Renal cortex interstitium (tissue), 11 donors: Measurements from ENCODE around the gene ZNF578. TPM values are rescaled to one million over a fixed set of nuclear protein-coding genes. Genes with fewer than 3 reads are reported as not detected.
"Not testable (repeated sequence)": the region's sequence is repeated elsewhere in the genome, so short reads cannot be mapped to it uniquely, and the experiment has no call there.

ENCODE experiments used
- DNase-seq, 11 donors: peaks; one replicate each; pipeline ENCODE4 v3.0.0-alpha.2; 2013; ENCODE audit warnings: low read depth in 9 of 11, low spot score in 4 of 11; ENCODE audit errors: extremely low read depth in 1 of 11
- polyA plus RNA-seq, 3 donors: library from polyadenylated mRNA; unstranded; fragments of 120-200 nt; gene quantifications; one replicate each; pipeline ENCODE4 v1.2.1, GENCODE V29; 2013; ENCODE audit not compliant: insufficient read length in 3 of 3

The ZNF578 gene
- polyA plus RNA-seq, 3 donors: 5.8 to 11.6 (median 7.0) TPM

- peak in 7 of 11 donors; percentile 8 to 21 (median 13) for DNase-seq
Measured at GRCh38 chr19:52492994-52493470, 39.7 kb downstream of the ZNF578 start.

- DNase-seq: no peak
Measured at GRCh38 chr19:52494518-52494917, 41.2 kb downstream of the ZNF578 start.

GRCh38 chr19:52498571-52498970 is 45.2 kb downstream of the ZNF578 start:
- no peak for DNase-seq

GRCh38 chr19:52500474-52500873 is 47.1 kb downstream of the ZNF578 start:
- DNase-seq: not testable (repeated sequence)

- DNase-seq: not testable (repeated sequence)
Measured at GRCh38 chr19:52500991-52501390, 47.6 kb downstream of the ZNF578 start.

- no peak for DNase-seq
Measured at GRCh38 chr19:52507266-52507665, 53.9 kb downstream of the ZNF578 start.

- DNase-seq: no peak
Measured at GRCh38 chr19:52516191-52516590, 62.8 kb downstream of the ZNF578 start.

- DNase-seq: no peak
Measured at GRCh38 chr19:52518646-52519045, 65.3 kb downstream of the ZNF578 start.

- not testable (repeated sequence) for DNase-seq
Measured at GRCh38 chr19:52519175-52519574, 65.8 kb downstream of the ZNF578 start.

- DNase-seq: no peak
Measured at GRCh38 chr19:52520013-52520412, 66.7 kb downstream of the ZNF578 start.

- DNase-seq: no peak
Measured at GRCh38 chr19:52522551-52522950, 69.2 kb downstream of the ZNF578 start.

GRCh38 chr19:52524086-52524485 is 70.7 kb downstream of the ZNF578 start:
- no peak for DNase-seq

- peak; percentile 69 to 89 (median 84) for DNase-seq
Measured at GRCh38 chr19:52527134-52527955, 74.0 kb downstream of the ZNF578 start, which contains the start of gene ZNF808. Gene ZNF808, plus strand, starts transcription at chr19:52527668. Its CDS starts 15,617 bp downstream, at chr19:52543285.

- peak in 1 of 11 donors; percentile 3 for DNase-seq
Measured at GRCh38 chr19:52527956-52528351, 74.6 kb downstream of the ZNF578 start.

- no peak for DNase-seq
Measured at GRCh38 chr19:52532480-52532879, 79.1 kb downstream of the ZNF578 start.

- DNase-seq: no peak
Measured at GRCh38 chr19:52533901-52534300, 80.5 kb downstream of the ZNF578 start.

- peak in 1 of 11 donors; percentile 1 for DNase-seq
Measured at GRCh38 chr19:52535385-52535770, 82.0 kb downstream of the ZNF578 start.

GRCh38 chr19:52535771-52536447 is 82.6 kb downstream of the ZNF578 start:
- DNase-seq: peak in 9 of 11 donors; percentile 52 to 77 (median 70)

- no peak for DNase-seq
Measured at GRCh38 chr19:52536448-52536800, 83.1 kb downstream of the ZNF578 start.

GRCh38 chr19:52538815-52539214 is 85.5 kb downstream of the ZNF578 start:
- not testable (repeated sequence) for DNase-seq
